ENCODE measurements around the gene CCT3.

DNA sequence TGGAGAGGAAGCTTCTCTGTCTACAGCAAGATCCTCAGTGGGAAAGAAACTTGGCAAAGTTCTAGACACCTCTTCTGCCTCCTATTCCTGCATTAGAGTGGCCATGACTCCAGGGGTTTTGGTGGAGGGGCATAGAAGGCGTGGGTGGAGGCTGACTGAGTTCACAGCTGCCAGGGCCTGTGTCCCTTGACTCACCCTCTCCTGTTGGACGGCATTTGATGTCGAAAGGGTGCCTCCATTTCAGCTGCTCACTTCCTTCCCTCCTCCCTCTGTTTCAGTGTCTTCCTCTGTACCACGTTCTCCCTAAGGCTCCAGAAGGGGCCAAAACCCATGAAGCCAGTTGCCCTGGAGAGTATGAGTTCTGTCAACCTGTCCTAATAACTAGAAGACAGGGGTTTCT lies 53.3 kb downstream of the CCT3 start:
- TF ChIP-seq, protein P1, sequence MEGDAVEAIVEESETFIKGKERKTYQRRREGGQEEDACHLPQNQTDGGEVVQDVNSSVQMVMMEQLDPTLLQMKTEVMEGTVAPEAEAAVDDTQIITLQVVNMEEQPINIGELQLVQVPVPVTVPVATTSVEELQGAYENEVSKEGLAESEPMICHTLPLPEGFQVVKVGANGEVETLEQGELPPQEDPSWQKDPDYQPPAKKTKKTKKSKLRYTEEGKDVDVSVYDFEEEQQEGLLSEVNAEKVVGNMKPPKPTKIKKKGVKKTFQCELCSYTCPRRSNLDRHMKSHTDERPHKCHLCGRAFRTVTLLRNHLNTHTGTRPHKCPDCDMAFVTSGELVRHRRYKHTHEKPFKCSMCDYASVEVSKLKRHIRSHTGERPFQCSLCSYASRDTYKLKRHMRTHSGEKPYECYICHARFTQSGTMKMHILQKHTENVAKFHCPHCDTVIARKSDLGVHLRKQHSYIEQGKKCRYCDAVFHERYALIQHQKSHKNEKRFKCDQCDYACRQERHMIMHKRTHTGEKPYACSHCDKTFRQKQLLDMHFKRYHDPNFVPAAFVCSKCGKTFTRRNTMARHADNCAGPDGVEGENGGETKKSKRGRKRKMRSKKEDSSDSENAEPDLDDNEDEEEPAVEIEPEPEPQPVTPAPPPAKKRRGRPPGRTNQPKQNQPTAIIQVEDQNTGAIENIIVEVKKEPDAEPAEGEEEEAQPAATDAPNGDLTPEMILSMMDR (IDR thresholded peaks at IDR 0.05; ENCODE audit: low read depth, low read length, missing input control), result no peak
- TF ChIP-seq GABPA (IDR thresholded peaks at IDR 0.05 in 1 of 2, conservative IDR thresholded peaks at IDR 0.05 in 1 of 2) (no peak), RXRA (IDR thresholded peaks at IDR 0.05) (no peak), EGR1 (IDR thresholded peaks at IDR 0.05; ENCODE audit: low read depth in 2 of 2) (no peak), JUND (IDR thresholded peaks at IDR 0.05) (no peak), RAD21 (IDR thresholded peaks at IDR 0.05) (no peak)
- TF ChIP-seq, protein P2, sequence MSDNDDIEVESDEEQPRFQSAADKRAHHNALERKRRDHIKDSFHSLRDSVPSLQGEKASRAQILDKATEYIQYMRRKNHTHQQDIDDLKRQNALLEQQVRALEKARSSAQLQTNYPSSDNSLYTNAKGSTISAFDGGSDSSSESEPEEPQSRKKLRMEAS (IDR thresholded peaks at IDR 0.05), result no peak
- TF ChIP-seq, protein P3, sequence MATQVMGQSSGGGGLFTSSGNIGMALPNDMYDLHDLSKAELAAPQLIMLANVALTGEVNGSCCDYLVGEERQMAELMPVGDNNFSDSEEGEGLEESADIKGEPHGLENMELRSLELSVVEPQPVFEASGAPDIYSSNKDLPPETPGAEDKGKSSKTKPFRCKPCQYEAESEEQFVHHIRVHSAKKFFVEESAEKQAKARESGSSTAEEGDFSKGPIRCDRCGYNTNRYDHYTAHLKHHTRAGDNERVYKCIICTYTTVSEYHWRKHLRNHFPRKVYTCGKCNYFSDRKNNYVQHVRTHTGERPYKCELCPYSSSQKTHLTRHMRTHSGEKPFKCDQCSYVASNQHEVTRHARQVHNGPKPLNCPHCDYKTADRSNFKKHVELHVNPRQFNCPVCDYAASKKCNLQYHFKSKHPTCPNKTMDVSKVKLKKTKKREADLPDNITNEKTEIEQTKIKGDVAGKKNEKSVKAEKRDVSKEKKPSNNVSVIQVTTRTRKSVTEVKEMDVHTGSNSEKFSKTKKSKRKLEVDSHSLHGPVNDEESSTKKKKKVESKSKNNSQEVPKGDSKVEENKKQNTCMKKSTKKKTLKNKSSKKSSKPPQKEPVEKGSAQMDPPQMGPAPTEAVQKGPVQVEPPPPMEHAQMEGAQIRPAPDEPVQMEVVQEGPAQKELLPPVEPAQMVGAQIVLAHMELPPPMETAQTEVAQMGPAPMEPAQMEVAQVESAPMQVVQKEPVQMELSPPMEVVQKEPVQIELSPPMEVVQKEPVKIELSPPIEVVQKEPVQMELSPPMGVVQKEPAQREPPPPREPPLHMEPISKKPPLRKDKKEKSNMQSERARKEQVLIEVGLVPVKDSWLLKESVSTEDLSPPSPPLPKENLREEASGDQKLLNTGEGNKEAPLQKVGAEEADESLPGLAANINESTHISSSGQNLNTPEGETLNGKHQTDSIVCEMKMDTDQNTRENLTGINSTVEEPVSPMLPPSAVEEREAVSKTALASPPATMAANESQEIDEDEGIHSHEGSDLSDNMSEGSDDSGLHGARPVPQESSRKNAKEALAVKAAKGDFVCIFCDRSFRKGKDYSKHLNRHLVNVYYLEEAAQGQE (IDR thresholded peaks at IDR 0.05), result no peak

All from liver (tissue), 3 donors.